Astrocyte (in vitro differentiated cells and primary cell): Measurements from ENCODE around the gene CRYBG3.

Experiments
- CTCF ChIP-seq: IDR thresholded peaks from 2 replicates; pipeline ENCODE4 v1.5.1; 2011; ENCODE audit warnings: low read depth, mild to moderate bottlenecking, inconsistent platforms, low read length, moderate library complexity; ENCODE audit not compliant: insufficient read depth
- EZH2 ChIP-seq: IDR thresholded peaks from 2 replicates; pipeline ENCODE4 v1.6.1; 2012; ENCODE audit warnings: mild to moderate bottlenecking, low read length, inconsistent platforms; ENCODE audit not compliant: insufficient read depth

GRCh38 chr3:97901313-97902248, 79.8 kb downstream of the CRYBG3 start:
- no peak for TF ChIP-seq CTCF
- no peak for TF ChIP-seq EZH2
